Measurements from ENCODE around the gene ZMPSTE24.

The ZMPSTE24 gene

DNA sequence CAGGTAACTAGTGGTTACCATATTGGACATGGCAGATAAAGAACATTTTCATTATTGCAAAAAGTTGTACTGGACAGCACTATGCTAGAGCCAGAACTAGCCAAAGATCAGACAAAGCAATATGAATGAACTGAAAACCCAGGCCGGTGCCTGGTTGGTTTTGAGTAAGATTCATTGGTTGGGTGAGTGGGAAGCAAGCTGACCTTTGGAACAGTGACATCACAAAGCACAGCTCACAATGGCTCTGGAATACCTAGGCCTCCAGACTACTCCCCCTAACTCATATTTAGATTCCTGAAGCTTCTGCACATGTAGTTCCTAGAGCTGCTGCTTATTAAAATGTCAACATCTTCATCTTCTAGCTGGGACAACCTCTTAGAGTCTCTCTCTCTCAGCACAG is 10.4 kb upstream of the ZMPSTE24 start, which contains the start of gene TMCO2:
TSS of gene TMCO2 (plus strand) at position 283 of the 400 bp plus-strand sequence. CDS start at position 340, 57 bp downstream.
- TF ChIP-seq, protein P1, sequence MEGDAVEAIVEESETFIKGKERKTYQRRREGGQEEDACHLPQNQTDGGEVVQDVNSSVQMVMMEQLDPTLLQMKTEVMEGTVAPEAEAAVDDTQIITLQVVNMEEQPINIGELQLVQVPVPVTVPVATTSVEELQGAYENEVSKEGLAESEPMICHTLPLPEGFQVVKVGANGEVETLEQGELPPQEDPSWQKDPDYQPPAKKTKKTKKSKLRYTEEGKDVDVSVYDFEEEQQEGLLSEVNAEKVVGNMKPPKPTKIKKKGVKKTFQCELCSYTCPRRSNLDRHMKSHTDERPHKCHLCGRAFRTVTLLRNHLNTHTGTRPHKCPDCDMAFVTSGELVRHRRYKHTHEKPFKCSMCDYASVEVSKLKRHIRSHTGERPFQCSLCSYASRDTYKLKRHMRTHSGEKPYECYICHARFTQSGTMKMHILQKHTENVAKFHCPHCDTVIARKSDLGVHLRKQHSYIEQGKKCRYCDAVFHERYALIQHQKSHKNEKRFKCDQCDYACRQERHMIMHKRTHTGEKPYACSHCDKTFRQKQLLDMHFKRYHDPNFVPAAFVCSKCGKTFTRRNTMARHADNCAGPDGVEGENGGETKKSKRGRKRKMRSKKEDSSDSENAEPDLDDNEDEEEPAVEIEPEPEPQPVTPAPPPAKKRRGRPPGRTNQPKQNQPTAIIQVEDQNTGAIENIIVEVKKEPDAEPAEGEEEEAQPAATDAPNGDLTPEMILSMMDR (conservative IDR thresholded peaks at IDR 0.05; ENCODE audit: low read depth, low read length) = no peak
- DNase-seq (ENCODE audit: low read depth) = no peak

DNA sequence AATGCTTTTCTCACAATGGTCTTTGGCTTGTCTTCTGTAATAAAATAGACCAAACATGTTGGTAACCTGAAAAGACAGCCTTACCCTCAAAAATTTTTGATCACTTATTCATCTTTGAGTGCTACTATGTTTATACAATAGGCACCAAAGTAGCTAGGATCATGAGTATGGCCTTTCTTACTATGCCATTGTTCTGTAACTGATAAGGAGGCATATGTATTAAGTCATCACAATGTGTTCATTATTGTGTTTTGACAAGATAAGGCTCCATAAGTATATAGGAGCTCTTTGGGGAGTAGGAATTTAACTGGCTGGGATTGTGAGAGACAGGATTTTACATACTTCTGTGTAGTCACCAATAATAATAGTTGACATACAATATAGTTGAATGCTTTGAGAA is 9.6 kb upstream of the ZMPSTE24 start:
- no peak overlapping the region for H3K4me3 ChIP-seq (ENCODE audit: low read depth, low read length)
- no peak for DNase-seq (ENCODE audit: low read depth)
- TF ChIP-seq, protein P1 (conservative IDR thresholded peaks at IDR 0.05; ENCODE audit: low read depth, low read length) = no peak

More for the DNA sequence above, 10.4 kb upstream of the ZMPSTE24 start, which contains the start of gene TMCO2:
- no peak within 1 kb of the TSS for H3K4me3 ChIP-seq (ENCODE audit: low read depth, low read length)

DNA sequence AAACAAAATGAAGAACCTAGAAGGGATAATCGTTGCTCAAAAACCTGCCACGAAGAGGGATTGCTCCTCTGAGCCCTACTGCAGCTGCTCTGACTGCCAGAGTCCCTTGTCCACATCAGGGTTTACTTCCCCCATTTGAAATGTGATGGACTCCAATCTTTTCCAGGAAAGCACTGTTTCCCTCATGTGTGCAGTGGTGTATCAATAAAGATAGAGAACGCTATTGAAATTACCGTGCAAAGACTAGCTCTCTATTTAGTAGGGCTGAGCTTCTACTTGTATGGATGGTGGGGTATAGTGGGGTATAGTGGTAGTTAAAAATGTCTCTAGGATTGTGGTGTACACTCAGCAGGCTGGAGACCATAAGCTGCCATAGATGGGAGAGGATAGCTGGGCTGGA is 6.6 kb upstream of the ZMPSTE24 start:
- no peak overlapping the region for H3K4me3 ChIP-seq (ENCODE audit: low read depth, low read length)
- TF ChIP-seq, protein P1 (conservative IDR thresholded peaks at IDR 0.05; ENCODE audit: low read depth, low read length) = no peak
- DNase-seq (ENCODE audit: low read depth) = no peak

DNA sequence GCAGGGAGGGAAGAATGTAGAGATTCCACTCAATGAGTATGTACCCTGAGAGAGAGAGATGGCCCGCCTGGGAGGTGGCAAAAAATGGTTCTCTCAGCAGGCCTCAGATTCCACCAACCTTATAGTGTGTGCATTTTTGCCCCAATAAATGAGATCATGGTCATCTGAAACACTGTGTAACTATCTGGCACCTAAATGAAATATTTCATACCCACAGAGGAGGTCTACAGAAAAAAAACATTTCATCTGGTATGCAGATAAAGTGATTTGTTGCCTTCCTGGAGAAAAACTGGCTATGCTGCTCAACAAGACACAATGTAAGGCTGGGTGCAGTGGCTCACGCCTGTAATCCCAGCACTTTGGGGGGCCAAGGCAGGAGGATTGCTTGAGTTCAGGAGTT is 5.4 kb upstream of the ZMPSTE24 start:
- TF ChIP-seq, protein P1 (conservative IDR thresholded peaks at IDR 0.05; ENCODE audit: low read depth, low read length) = no peak
- H3K4me3 ChIP-seq (ENCODE audit: low read depth, low read length) = no peak overlapping the region
- DNase-seq (ENCODE audit: low read depth) = peak; percentile 15

DNA sequence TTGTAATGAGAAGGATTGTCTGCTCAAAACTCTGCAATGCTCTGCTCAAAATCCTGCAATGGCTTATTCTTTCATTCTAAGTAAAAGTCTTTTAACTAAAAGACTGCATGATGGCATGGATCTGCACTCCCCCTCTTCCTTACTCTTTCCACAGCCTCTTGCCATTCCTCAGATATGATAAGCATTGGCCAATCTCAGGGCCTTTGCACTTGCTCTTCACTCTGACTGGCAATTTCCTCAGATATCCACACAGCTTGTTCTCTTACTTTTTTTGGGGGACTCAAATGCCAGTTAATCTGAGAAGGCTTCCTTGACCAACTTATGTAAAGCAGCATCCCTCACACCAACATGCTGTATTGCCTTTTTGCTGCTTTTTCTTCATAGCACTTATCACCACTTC is 2.8 kb upstream of the ZMPSTE24 start:
- TF ChIP-seq, protein P1 (conservative IDR thresholded peaks at IDR 0.05; ENCODE audit: low read depth, low read length) = no peak
- no peak for DNase-seq (ENCODE audit: low read depth)

DNA sequence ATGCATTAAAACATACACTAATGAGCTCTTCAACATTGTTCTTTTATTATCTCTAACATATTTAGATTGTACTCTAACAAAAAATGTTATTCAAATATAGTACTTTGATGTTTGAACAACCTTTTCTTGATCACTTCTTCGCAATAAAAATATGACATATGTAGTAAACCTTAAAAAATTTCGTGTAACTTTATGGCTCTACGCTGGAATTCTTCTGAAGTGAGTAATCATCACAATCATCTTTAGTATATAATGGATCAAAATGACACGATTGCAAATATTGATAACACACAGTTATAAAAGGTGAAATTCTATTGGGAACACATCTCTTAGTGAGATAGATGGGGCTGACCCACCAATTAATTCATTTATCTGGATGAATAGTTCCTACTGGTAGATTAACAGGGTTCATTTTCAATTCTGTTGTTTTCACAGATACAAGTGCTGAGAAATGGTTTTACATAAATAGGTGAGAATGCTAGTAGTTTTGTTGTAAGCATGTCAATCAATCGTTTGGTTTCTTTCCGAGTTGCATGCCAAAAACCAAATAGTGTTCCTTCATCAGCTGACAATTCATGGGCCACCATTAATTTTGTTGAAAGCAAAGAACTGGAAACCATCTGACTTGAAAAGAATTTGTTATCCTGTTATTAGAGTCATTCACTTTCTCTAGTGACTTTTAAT is 1.5 kb upstream of the ZMPSTE24 start:
- H3K4me3 ChIP-seq (ENCODE audit: low read depth, low read length) = peak overlapping the region; percentile 92
- peak; percentile 10 for DNase-seq (ENCODE audit: low read depth)

More for the DNA sequence above, 2.8 kb upstream of the ZMPSTE24 start:
- H3K4me3 ChIP-seq (ENCODE audit: low read depth, low read length) = no peak overlapping the region

More for the DNA sequence above, 1.5 kb upstream of the ZMPSTE24 start:
- TF ChIP-seq, protein P1 (conservative IDR thresholded peaks at IDR 0.05; ENCODE audit: low read depth, low read length) = no peak
